ENCODE data around the gene GRPEL2. TPM values are rescaled to one million over a fixed set of nuclear protein-coding genes. Genes with fewer than 3 reads are reported as not detected.

The GRPEL2 gene
- total RNA-seq, 6 donors from 2014 or later = 7.3 to 22.1 (median 12.9) TPM

DNA sequence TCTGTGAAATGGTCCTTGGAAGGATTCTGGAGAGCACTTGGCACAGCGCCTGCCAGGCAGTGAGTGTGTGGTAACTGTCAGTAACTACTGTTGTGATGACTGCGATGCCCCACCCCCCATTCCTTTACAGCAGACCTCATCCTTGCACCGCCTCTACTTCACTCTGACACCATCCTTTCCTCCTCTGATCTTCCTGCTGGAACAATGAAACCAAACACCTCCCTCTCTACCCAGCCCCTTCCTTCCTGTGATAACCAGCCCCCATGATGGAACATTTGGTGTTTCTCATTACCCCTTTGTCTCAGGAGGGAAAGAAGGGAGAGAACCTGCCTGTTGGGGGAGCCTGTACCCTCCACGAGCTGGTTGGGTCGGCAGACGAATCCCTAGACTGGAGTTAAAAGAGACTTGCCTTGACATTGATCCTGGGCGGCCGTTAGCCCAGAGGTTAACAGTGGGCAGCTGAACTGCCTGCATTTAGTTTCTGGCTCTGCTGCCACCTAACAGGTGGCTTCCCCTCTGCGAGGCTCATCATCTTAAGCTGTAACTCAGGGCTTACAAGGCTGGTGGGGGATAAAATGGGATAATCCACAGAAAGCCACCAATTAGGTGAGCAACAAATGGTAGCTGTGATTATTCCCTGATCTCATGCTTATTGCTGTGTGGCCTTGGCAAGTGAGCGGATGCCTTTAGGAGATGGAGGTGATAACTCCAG, 34.2 kb upstream of the GRPEL2 start:
- Histone ChIP-seq H3K9me3 (no peaks in the 10 kb centered on the region), H3K4me1 (peaks cover 5 to 11% (median 9%) of the 10 kb centered on the region in 4 donors), H3K27me3 (no peaks in the 10 kb centered on the region), H3K4me3 (no peak overlapping the region), H3K27ac (peak overlapping the region in 3 of 4 donors; percentile 46 to 50 (median 47)), H3K36me3 (peaks cover 0 to 22% (median 1%) of the 10 kb centered on the region in 4 donors)
- no peak for DNase-seq
- TF ChIP-seq POLR2A (IDR thresholded peaks at IDR 0.05) (no peak), EP300 (IDR thresholded peaks at IDR 0.05) (peak in 1 of 4 donors; percentile 60)
- WGBS, 2 donors = 44 to 55% methylated on average over 9 to 10 of the region's 10 CpGs
- no peak for ATAC-seq (ENCODE audit: low FRiP score in 2 of 2)

DNA sequence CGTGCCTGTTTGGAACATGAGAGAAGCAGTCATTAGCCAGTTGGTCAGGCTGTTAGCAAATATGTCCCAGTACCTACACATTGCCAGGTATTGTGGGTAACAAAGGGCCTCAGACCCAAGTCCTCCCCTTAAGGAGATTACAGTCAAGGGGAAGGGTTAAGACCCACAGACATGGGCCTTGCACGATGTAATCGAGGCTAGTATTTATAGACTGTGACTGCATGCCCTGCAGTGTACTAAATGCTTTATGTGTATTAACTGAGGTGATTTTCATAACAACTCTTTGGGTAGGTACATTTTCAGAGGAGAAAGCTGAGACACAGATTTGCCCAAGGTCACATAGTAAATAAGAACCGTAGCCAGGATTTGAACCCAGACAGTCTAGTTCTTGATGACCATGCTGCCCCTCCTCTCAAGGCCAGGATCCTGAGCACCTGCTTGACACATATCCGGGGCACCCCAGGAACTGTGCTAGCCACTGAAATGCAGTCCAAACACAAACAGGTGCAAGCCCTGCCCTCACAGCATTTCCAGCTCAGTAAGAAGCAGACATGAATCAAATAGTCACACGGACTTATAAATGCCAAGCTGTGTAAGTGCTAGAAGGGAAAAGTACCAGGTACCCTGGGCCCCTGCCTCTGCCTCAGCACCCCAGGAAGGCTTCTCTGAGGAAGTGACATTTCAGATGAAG, 32.0 kb upstream of the GRPEL2 start:
- no peaks in the 10 kb centered on the region for H3K9me3 ChIP-seq
- DNase-seq = no peak
- peaks cover 0 to 10% (median 0%) of the 10 kb centered on the region in 4 donors for H3K36me3 ChIP-seq
- H3K27ac ChIP-seq = no peak overlapping the region
- H3K4me1 ChIP-seq = peaks cover 5 to 11% (median 9%) of the 10 kb centered on the region in 4 donors
- no peak overlapping the region for H3K4me3 ChIP-seq
- 79 to 85% methylated on average over 6 of the region's 6 CpGs for WGBS, 2 donors
- ATAC-seq (ENCODE audit: low FRiP score in 2 of 2) = no peak
- TF ChIP-seq POLR2A (IDR thresholded peaks at IDR 0.05) = no peak
- H3K27me3 ChIP-seq = no peaks in the 10 kb centered on the region

DNA sequence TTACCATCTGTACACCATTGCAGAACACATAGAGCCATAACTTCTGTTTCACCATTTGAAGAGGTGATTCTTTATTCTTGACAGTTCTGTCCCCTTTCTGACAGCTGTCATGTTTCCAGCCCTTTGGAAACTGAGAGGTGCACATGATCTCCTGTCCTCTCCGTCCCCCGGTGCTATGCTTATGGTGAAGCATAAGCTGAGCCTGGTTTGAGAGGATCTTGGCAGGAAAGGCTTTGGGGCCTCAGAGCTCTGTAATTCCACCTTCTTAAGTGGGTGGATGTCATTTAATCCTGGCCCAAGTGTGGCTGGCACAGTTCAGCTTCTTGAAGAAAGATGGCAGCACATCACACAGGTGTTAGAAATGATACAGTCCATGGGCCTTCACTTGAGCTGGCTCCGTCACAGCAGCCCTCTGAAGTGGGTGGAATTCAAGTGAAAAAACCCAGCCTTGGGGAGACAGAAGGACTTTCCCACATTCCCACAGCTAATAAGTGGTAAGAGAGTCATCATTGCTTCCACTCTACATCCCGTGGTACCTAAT, 30.7 kb upstream of the GRPEL2 start:
- no peak for DNase-seq
- no peak overlapping the region for H3K27ac ChIP-seq
- no peak for ATAC-seq (ENCODE audit: low FRiP score in 2 of 2)
- H3K9me3 ChIP-seq = no peaks in the 10 kb centered on the region
- H3K36me3 ChIP-seq = peaks cover 0 to 13% (median 0%) of the 10 kb centered on the region in 4 donors
- TF ChIP-seq EP300 (IDR thresholded peaks at IDR 0.05) (no peak), POLR2A (IDR thresholded peaks at IDR 0.05) (no peak), POLR2AphosphoS5 (IDR thresholded peaks at IDR 0.05) (no peak)
- TF ChIP-seq, protein P1, sequence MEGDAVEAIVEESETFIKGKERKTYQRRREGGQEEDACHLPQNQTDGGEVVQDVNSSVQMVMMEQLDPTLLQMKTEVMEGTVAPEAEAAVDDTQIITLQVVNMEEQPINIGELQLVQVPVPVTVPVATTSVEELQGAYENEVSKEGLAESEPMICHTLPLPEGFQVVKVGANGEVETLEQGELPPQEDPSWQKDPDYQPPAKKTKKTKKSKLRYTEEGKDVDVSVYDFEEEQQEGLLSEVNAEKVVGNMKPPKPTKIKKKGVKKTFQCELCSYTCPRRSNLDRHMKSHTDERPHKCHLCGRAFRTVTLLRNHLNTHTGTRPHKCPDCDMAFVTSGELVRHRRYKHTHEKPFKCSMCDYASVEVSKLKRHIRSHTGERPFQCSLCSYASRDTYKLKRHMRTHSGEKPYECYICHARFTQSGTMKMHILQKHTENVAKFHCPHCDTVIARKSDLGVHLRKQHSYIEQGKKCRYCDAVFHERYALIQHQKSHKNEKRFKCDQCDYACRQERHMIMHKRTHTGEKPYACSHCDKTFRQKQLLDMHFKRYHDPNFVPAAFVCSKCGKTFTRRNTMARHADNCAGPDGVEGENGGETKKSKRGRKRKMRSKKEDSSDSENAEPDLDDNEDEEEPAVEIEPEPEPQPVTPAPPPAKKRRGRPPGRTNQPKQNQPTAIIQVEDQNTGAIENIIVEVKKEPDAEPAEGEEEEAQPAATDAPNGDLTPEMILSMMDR (IDR thresholded peaks at IDR 0.05) = no peak
- H3K4me1 ChIP-seq = peaks cover 5 to 14% (median 9%) of the 10 kb centered on the region in 4 donors
- WGBS, 2 donors = 84 to 88% methylated on average over 4 of the region's 4 CpGs
- no peak overlapping the region for H3K4me3 ChIP-seq
- H3K27me3 ChIP-seq = no peaks in the 10 kb centered on the region

DNA sequence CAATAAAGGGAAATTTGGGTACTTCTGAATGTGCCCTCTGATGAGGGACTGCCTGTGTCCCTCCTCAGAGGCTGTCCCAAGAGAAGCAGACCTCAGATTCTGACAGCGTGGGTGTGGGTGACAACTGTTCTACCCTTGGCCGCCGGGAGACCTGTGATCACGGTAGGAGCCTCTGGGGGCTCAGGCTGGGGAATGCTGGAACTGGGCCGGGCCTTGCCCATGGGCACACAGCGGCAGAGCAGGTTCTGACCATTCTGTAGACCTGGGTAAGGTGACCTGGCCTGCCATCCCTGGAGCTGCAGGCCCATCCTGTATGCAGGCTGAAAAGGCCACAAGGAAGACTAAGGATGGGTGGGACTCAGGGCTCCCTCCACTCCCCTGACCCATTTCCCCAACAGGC, 29.5 kb upstream of the GRPEL2 start:
- peak in 1 of 2 donors; percentile 54 for DNase-seq
- H3K27me3 ChIP-seq = no peaks in the 10 kb centered on the region
- no peak for TF ChIP-seq EP300 (IDR thresholded peaks at IDR 0.05)
- TF ChIP-seq, protein P1 (IDR thresholded peaks at IDR 0.05) = no peak
- no peak for TF ChIP-seq POLR2AphosphoS5 (IDR thresholded peaks at IDR 0.05)
- TF ChIP-seq POLR2A (IDR thresholded peaks at IDR 0.05) = no peak
- peaks cover 0 to 13% (median 0%) of the 10 kb centered on the region in 4 donors for H3K36me3 ChIP-seq
- no peak for ATAC-seq (ENCODE audit: low FRiP score in 2 of 2)
- 91 to 92% methylated on average over 6 of the region's 6 CpGs for WGBS, 2 donors
- no peak overlapping the region for H3K4me3 ChIP-seq
- H3K9me3 ChIP-seq = no peaks in the 10 kb centered on the region
- H3K4me1 ChIP-seq = peaks cover 10 to 19% (median 13%) of the 10 kb centered on the region in 4 donors
- H3K27ac ChIP-seq = no peak overlapping the region

DNA sequence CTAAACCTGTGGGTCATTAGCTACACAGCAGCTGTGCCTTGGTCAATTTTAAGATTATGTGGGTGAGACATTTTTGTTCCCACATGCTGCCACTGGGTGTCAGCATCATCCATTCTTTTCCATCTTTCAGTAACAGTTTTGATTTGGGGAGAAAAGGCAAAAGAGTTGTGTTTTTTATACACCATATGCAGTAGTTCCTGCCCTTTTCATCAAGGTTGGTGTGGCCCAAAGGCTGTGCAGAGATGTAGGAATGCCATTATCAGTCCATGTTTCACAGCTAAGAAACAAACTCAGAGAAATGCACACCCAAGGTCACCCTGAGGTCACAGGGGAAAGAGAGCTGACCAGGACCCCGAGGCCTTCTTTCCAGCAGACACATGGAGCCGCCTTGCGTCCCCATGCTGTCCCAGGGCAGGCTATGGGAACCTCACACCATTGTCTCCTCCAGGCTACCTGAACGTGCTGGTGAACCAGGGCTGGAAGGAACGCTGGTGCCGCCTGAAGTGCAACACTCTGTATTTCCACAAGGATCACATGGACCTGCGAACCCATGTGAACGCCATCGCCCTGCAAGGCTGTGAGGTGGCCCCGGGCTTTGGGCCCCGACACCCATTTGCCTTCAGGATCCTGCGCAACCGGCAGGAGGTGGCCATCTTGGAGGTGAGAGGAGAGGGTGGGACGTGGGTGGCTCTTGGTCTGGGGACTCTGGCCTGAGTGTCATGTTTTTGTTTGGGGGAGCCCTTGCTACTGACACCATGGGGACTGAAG, 27.8 kb upstream of the GRPEL2 start:
- ATAC-seq (ENCODE audit: low FRiP score in 2 of 2) (peak in 1 of 2 donors; percentile 57), DNase-seq (peak in 1 of 2 donors; percentile 54)
- peaks cover 0 to 7% (median 0%) of the 10 kb centered on the region in 4 donors for H3K36me3 ChIP-seq
- TF ChIP-seq, protein P1 (IDR thresholded peaks at IDR 0.05) = peak; percentile 51 to 75 (median 71)
- TF ChIP-seq POLR2AphosphoS5 (IDR thresholded peaks at IDR 0.05) = no peak
- peaks cover 14 to 22% (median 15%) of the 10 kb centered on the region in 4 donors for H3K4me1 ChIP-seq
- 86 to 87% methylated on average over 8 to 14 of the region's 14 CpGs for WGBS, 2 donors
- no peaks in the 10 kb centered on the region for H3K9me3 ChIP-seq
- H3K27ac ChIP-seq = peak overlapping the region in 1 of 4 donors; percentile 38
- H3K27me3 ChIP-seq = no peaks in the 10 kb centered on the region
- H3K4me3 ChIP-seq = no peak overlapping the region

Measured in upper lobe of left lung (tissue), 6 donors.